Lung (tissue), 12 donors: Measurements from ENCODE around the gene ESRRB. TPM values are rescaled to one million over a fixed set of nuclear protein-coding genes. Genes with fewer than 3 reads are reported as not detected.

ENCODE experiments used
- ATAC-seq: fragments of 200-7000 bp; cut with Tn5 transposase; one replicate; pipeline ENCODE4 v1.9.1; 2020; ENCODE audit warnings: moderate number of reproducible peaks; ENCODE audit not compliant: insufficient read depth, low FRiP score
- DNase-seq, 3 donors: peaks; one replicate each; pipeline ENCODE4 v3.0.0-alpha.2; 2013 to 2017
- H3K27ac ChIP-seq, 2 donors: one replicate each; pipeline ENCODE4 v1.5.1; 2013; ENCODE audit warnings: mild to moderate bottlenecking in 2 of 2, moderate library complexity in 2 of 2, control low read depth in 1 of 2, inconsistent platforms in 1 of 2, low read depth in 1 of 2, low read length in 1 of 2
- H3K27me3 ChIP-seq, 3 donors: one replicate each; pipeline ENCODE4 v1.5.1; 2013; ENCODE audit warnings: low read length in 2 of 3; ENCODE audit not compliant: control insufficient read depth in 3 of 3, insufficient read depth in 3 of 3
- H3K36me3 ChIP-seq, 4 donors: one replicate each; pipeline ENCODE4 v1.5.1; 2013; ENCODE audit warnings: low read length in 4 of 4, mild to moderate bottlenecking in 1 of 4, moderate library complexity in 1 of 4; ENCODE audit not compliant: control insufficient read depth in 4 of 4, insufficient read depth in 4 of 4
- H3K4me1 ChIP-seq, 5 donors: one replicate each; pipeline ENCODE4 v1.5.1; 2013; ENCODE audit warnings: low read length in 5 of 5, mild to moderate bottlenecking in 2 of 5, moderate library complexity in 1 of 5; ENCODE audit not compliant: control insufficient read depth in 5 of 5, insufficient read depth in 5 of 5
- H3K4me3 ChIP-seq: one replicate; pipeline ENCODE4 v1.5.1; 2013; ENCODE audit warnings: mild to moderate bottlenecking, control low read depth, moderate library complexity
- H3K9ac ChIP-seq, 2 donors: one replicate each; pipeline ENCODE4 v1.5.1; 2013; ENCODE audit warnings: low read length in 2 of 2, control low read depth in 1 of 2; ENCODE audit not compliant: insufficient read depth in 1 of 2
- H3K9me3 ChIP-seq, 4 donors: one replicate each; pipeline ENCODE4 v1.5.1; 2013; ENCODE audit warnings: low read length in 3 of 4, mild to moderate bottlenecking in 1 of 4, moderate library complexity in 1 of 4; ENCODE audit not compliant: control insufficient read depth in 4 of 4, insufficient read depth in 3 of 4
- CTCF ChIP-seq: IDR thresholded peaks from 2 replicates; pipeline ENCODE4 v1.5.1; 2012; ENCODE audit warnings: mild to moderate bottlenecking; ENCODE audit errors: control extremely low read depth, extremely low read depth
- WGBS, 2 donors: extraction: QIAGEN DNeasy Blood & Tissue Kit; methylation state at CpG; one replicate each; pipeline ENCODE4 v1.1.7; 2013; 5-methylcytosine and 5-hydroxymethylcytosine counted together
- polyA plus RNA-seq, 2 donors: library from polyadenylated mRNA; stranded (reverse); fragments of 200-250 nt; gene quantifications; one replicate each; pipeline ENCODE4 v1.2.1, GENCODE V29; 2013
- total RNA-seq, 2 donors: library from RNA; depleted of rRNA in 1 of 2; stranded (reverse); fragments of >200 nt in 1 of 2; gene quantifications; one replicate each; pipeline ENCODE4 v1.2.1, GENCODE V29; 2014 to 2021
- donor health status: control.
- donor health status: control.
- donor health status: Bipolar disorder and iron deficiency.
- donor health status: healthy.
- donor health status: DM: yes; HTN: yes; CAD: no.

The ESRRB gene
- total and polyA plus RNA-seq, 4 donors, result 0.02 to 0.26 (median 0.18) TPM

GRCh38 chr14:76380991-76381390, 5.1 kb downstream of the ESRRB start:
- peaks cover 0 to 18% (median 0%) of the 10 kb centered on the region in 5 donors for H3K4me1 ChIP-seq
- DNase-seq, result no peak
- peaks cover 0 to 2% (median 0%) of the 10 kb centered on the region in 4 donors for H3K9me3 ChIP-seq
- 28 to 29% methylated on average over 7 of the region's 7 CpGs for WGBS, 2 donors
- no peak for TF ChIP-seq CTCF
- H3K27me3 ChIP-seq, result peaks cover 10 to 98% (median 62%) of the 10 kb centered on the region in 3 donors
- no peak overlapping the region for H3K9ac ChIP-seq
- H3K36me3 ChIP-seq, result no peaks in the 10 kb centered on the region
- H3K27ac ChIP-seq, result no peak overlapping the region
- ATAC-seq, result no peak
- no peak overlapping the region for H3K4me3 ChIP-seq

- peaks cover 0 to 9% (median 0%) of the 10 kb centered on the region in 5 donors for H3K4me1 ChIP-seq
- 75 to 78% methylated on average over 7 of the region's 7 CpGs for WGBS, 2 donors
- no peak overlapping the region for H3K27ac ChIP-seq
- DNase-seq, result no peak
- TF ChIP-seq CTCF, result no peak
- peaks cover 0 to 2% (median 0%) of the 10 kb centered on the region in 4 donors for H3K9me3 ChIP-seq
- H3K27me3 ChIP-seq, result peaks cover 7 to 91% (median 53%) of the 10 kb centered on the region in 3 donors
- no peak overlapping the region for H3K9ac ChIP-seq
- no peaks in the 10 kb centered on the region for H3K36me3 ChIP-seq
- ATAC-seq, result no peak
- H3K4me3 ChIP-seq, result no peak overlapping the region
Measured at GRCh38 chr14:76381817-76382494, 6.0 kb downstream of the ESRRB start.

GRCh38 chr14:76382495-76382832, 6.5 kb downstream of the ESRRB start:
- H3K36me3 ChIP-seq, result no peaks in the 10 kb centered on the region
- peaks cover 0 to 3% (median 0%) of the 10 kb centered on the region in 5 donors for H3K4me1 ChIP-seq
- DNase-seq (no peak), ATAC-seq (no peak)
- H3K27me3 ChIP-seq, result peaks cover 3 to 86% (median 49%) of the 10 kb centered on the region in 3 donors
- no peak for TF ChIP-seq CTCF
- H3K27ac ChIP-seq, result no peak overlapping the region
- 48 to 55% methylated on average over 1 of the region's 1 CpG for WGBS, 2 donors
- H3K9me3 ChIP-seq, result peaks cover 0 to 2% (median 0%) of the 10 kb centered on the region in 4 donors
- H3K9ac ChIP-seq, result no peak overlapping the region
- H3K4me3 ChIP-seq, result no peak overlapping the region
